ENCODE measurements around the gene FOLR3.

DNA sequence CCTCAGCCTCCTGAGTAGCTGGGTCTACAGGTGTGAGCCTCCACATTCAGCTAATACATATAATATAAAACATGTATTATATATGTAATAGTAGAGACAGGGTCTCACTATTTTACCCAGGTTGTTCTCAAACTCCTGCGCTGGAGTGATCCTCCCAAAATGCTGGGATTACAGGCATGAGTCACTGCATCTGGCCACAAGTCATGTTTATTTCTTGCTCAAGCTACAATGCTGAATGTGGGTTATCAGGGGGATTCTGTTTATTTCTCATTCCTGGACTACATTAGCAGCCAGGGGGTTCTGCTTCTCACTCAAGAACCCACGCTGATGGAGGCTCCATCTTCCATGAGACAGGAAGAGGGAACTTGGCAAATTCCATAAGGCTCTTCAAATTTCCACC, 24.8 kb downstream of the FOLR3 start:
- TF ChIP-seq, protein P1, sequence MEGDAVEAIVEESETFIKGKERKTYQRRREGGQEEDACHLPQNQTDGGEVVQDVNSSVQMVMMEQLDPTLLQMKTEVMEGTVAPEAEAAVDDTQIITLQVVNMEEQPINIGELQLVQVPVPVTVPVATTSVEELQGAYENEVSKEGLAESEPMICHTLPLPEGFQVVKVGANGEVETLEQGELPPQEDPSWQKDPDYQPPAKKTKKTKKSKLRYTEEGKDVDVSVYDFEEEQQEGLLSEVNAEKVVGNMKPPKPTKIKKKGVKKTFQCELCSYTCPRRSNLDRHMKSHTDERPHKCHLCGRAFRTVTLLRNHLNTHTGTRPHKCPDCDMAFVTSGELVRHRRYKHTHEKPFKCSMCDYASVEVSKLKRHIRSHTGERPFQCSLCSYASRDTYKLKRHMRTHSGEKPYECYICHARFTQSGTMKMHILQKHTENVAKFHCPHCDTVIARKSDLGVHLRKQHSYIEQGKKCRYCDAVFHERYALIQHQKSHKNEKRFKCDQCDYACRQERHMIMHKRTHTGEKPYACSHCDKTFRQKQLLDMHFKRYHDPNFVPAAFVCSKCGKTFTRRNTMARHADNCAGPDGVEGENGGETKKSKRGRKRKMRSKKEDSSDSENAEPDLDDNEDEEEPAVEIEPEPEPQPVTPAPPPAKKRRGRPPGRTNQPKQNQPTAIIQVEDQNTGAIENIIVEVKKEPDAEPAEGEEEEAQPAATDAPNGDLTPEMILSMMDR (conservative IDR thresholded peaks at IDR 0.05; ENCODE audit: low read length): no peak
- no peak for TF ChIP-seq EZH2phosphoT487 (IDR thresholded peaks at IDR 0.05; ENCODE audit: borderline replicate concordance)

All from Loucy (cell line).